Spleen (tissue), 11 donors: ENCODE results near the gene CCDC141. TPM values are rescaled to one million over a fixed set of nuclear protein-coding genes. Genes with fewer than 3 reads are reported as not detected.
"Not testable (repeated sequence)": the region's sequence is repeated elsewhere in the genome, so short reads cannot be mapped to it uniquely, and the experiment has no call there.

Experiments used
- DNase-seq: peaks from one replicate; pipeline ENCODE4 v3.0.0-alpha.2; 2020
- H3K27ac ChIP-seq, 8 donors: fragments of 200-600 bp; sonication (generic) in 7 of 8; 1 replicate in 4 of 8; 2 replicates in 4 of 8; pipeline versions ENCODE4 v1.5.0 to v1.8.0; 2016 to 2021; ENCODE audit warnings: inconsistent platforms in 4 of 8, mild to moderate bottlenecking in 4 of 8, moderate library complexity in 1 of 8
- H3K27me3 ChIP-seq, 7 donors: fragments of 200-600 bp; sonication (generic) in 6 of 7; replicated peaks in 1 of 7; 1 replicate in 4 of 7; 2 replicates in 3 of 7; pipeline versions ENCODE4 v1.5.0 to v1.8.0; 2016 to 2021; ENCODE audit warnings: inconsistent platforms in 3 of 7, mild to moderate bottlenecking in 1 of 7
- H3K36me3 ChIP-seq, 6 donors: fragments of 200-600 bp; sonication (generic) in 5 of 6; 1 replicate in 4 of 6; 2 replicates in 2 of 6; pipeline versions ENCODE4 v1.5.0 to v1.8.0; 2016 to 2021; ENCODE audit warnings: inconsistent platforms in 2 of 6
- H3K4me1 ChIP-seq, 6 donors: fragments of 200-600 bp; sonication (generic) in 5 of 6; 1 replicate in 3 of 6; 2 replicates in 3 of 6; pipeline versions ENCODE4 v1.5.0 to v1.8.0; 2016 to 2021; ENCODE audit warnings: inconsistent platforms in 3 of 6
- H3K4me3 ChIP-seq, 8 donors: fragments of 200-600 bp; sonication (generic) in 7 of 8; 1 replicate in 4 of 8; 2 replicates in 4 of 8; pipeline versions ENCODE4 v1.5.0 to v1.8.0; 2016 to 2021; ENCODE audit warnings: inconsistent platforms in 4 of 8, mild to moderate bottlenecking in 4 of 8, moderate library complexity in 2 of 8
- H3K9me3 ChIP-seq, 8 donors: fragments of 200-600 bp; sonication (generic) in 7 of 8; 1 replicate in 4 of 8; 2 replicates in 4 of 8; pipeline versions ENCODE4 v1.5.0 to v1.8.0; 2016 to 2021; ENCODE audit warnings: inconsistent platforms in 4 of 8
- CTCF ChIP-seq, 11 experiments: fragments of 200-600 bp in 7 of 11; fragments of 450-650 bp in 4 of 11; sonication (generic) in 4 of 11; IDR thresholded peaks in 8 of 11; conservative IDR thresholded peaks in 3 of 11; 1 replicate in 7 of 11; 2 replicates in 4 of 11; pipeline versions ENCODE4 v1.4.0 to v1.8.0; 2016 to 2021; ENCODE audit warnings: antibody characterized with exemption in 11 of 11, inconsistent platforms in 4 of 11, mild to moderate bottlenecking in 1 of 11
- POLR2A ChIP-seq, 3 donors: fragments of 450-650 bp; IDR thresholded peaks; one replicate each; pipeline ENCODE4 v1.5.1; 2017; ENCODE audit warnings: antibody characterized with exemption in 3 of 3, mild to moderate bottlenecking in 1 of 3
- POLR2AphosphoS5 ChIP-seq, 3 donors: sonication (generic); formaldehyde crosslinking; IDR thresholded peaks; one replicate each; pipeline ENCODE4 v1.5.1; 2017; ENCODE audit warnings: antibody characterized with exemption in 3 of 3
- WGBS, 5 donors: extraction: QIAGEN DNeasy Blood & Tissue Kit in 3 of 5; methylation state at CpG; one replicate each; pipeline versions ENCODE4 v1.1.5 to v1.1.7; 2013 to 2018; 5-methylcytosine and 5-hydroxymethylcytosine counted together
- intact Hi-C: fragments of 100-400 bp; cut with DNase I; formaldehyde crosslinking; loops from one replicate; pipeline ENCODE4 v1.15.0; 2023; ENCODE audit warnings: low total_unique reads
- polyA plus RNA-seq, 3 donors: library from polyadenylated mRNA; stranded (reverse); fragments of 200-250 nt; gene quantifications; one replicate each; pipeline ENCODE4 v1.2.1, GENCODE V29; 2013
- total RNA-seq, 7 donors: library from RNA; depleted of rRNA in 3 of 7; stranded (reverse); fragments of >200 nt in 3 of 7; fragmentation: NEBNext Ultra II Directional in 4 of 7; extraction: Animal tissue kit (Norgen Biotek cat#: 25700) in 4 of 7; gene quantifications; one replicate each; pipeline versions ENCODE4 v1.1.0 to v1.2.1, GENCODE V29; 2016 to 2021
- donor health status: healthy with polysubstance abuse.
- donor health status: DM: no; HTN: no; CAD: no; lungs with moderate emphysema.
- donor health status: DM: no; HTN: no; CAD: no.
- donor health status: Bipolar disorder and iron deficiency.
- donor health status: healthy.
- donor health status: DM: no; HTN: no; CAD: no.
- donor health status: DM: yes; HTN: yes; CAD: no.

CCDC141 gene
- total and polyA plus RNA-seq, 10 donors, result 0.29 to 21.3 (median 11.4) TPM

GRCh38 chr2:178994264-178994663, 55.7 kb downstream of the CCDC141 start:
- no peak for DNase-seq
- Histone ChIP-seq H3K27me3 (no peaks in the 10 kb centered on the region), H3K9me3 (peaks cover 0 to 14% (median 8%) of the 10 kb centered on the region in 8 donors), H3K36me3 (no peaks in the 10 kb centered on the region), H3K4me1 (peaks cover 0 to 12% (median 0%) of the 10 kb centered on the region in 6 donors), H3K27ac (no peak overlapping the region), H3K4me3 (no peak overlapping the region)
- WGBS, 5 donors, result 68 to 86% (median 78%) methylated on average over 4 of the region's 4 CpGs
- TF ChIP-seq POLR2AphosphoS5 (IDR thresholded peaks at IDR 0.05) (no peak), CTCF (IDR thresholded peaks at IDR 0.05 in 8 of 11, conservative IDR thresholded peaks at IDR 0.05 in 3 of 11) (no peak), POLR2A (IDR thresholded peaks at IDR 0.05) (no peak)
- intact Hi-C loops, result no loop called here

GRCh38 chr2:178993788-178994187, 56.1 kb downstream of the CCDC141 start:
- Histone ChIP-seq H3K4me3 (no peak overlapping the region), H3K36me3 (no peaks in the 10 kb centered on the region), H3K27me3 (no peaks in the 10 kb centered on the region), H3K27ac (no peak overlapping the region), H3K4me1 (peaks cover 0 to 10% (median 0%) of the 10 kb centered on the region in 6 donors), H3K9me3 (peaks cover 0 to 14% (median 8%) of the 10 kb centered on the region in 8 donors)
- TF ChIP-seq POLR2AphosphoS5 (IDR thresholded peaks at IDR 0.05), result no peak
- TF ChIP-seq POLR2A (IDR thresholded peaks at IDR 0.05), result no peak
- TF ChIP-seq CTCF (IDR thresholded peaks at IDR 0.05 in 8 of 11, conservative IDR thresholded peaks at IDR 0.05 in 3 of 11), result no peak
- intact Hi-C loops, result no loop called here
- WGBS, 5 donors, result 74 to 97% (median 83%) methylated on average over 2 of the region's 2 CpGs
- no peak for DNase-seq

GRCh38 chr2:178992719-178993118, 57.2 kb downstream of the CCDC141 start:
- H3K27me3 ChIP-seq, H3K4me3 ChIP-seq, DNase-seq, H3K4me1 ChIP-seq, H3K36me3 ChIP-seq, H3K27ac ChIP-seq, intact Hi-C loops: not testable (repeated sequence)
- 76 to 91% (median 87%) methylated on average over 3 of the region's 3 CpGs for WGBS, 5 donors
- H3K9me3 ChIP-seq, result peaks cover 0 to 14% (median 8%) of the 10 kb centered on the region in 8 donors

GRCh38 chr2:178990533-178991241, 59.2 kb downstream of the CCDC141 start:
- intact Hi-C loops, result no loop called here
- H3K36me3 ChIP-seq, result no peaks in the 10 kb centered on the region
- 64 to 86% (median 72%) methylated on average over 4 of the region's 4 CpGs for WGBS, 5 donors
- no peaks in the 10 kb centered on the region for H3K27me3 ChIP-seq
- H3K9me3 ChIP-seq, result peaks cover 0 to 14% (median 8%) of the 10 kb centered on the region in 8 donors
- no peak overlapping the region for H3K27ac ChIP-seq
- H3K4me3 ChIP-seq, result no peak overlapping the region
- TF ChIP-seq POLR2AphosphoS5 (IDR thresholded peaks at IDR 0.05), result no peak
- no peak for TF ChIP-seq POLR2A (IDR thresholded peaks at IDR 0.05)
- TF ChIP-seq CTCF (IDR thresholded peaks at IDR 0.05 in 8 of 11, conservative IDR thresholded peaks at IDR 0.05 in 3 of 11), result no peak
- DNase-seq, result no peak
- no peaks in the 10 kb centered on the region for H3K4me1 ChIP-seq

- H3K4me3 ChIP-seq, H3K27ac ChIP-seq, DNase-seq, H3K36me3 ChIP-seq, H3K4me1 ChIP-seq, H3K27me3 ChIP-seq, intact Hi-C loops: not testable (repeated sequence)
- WGBS, 5 donors, result 53 to 100% (median 95%) methylated on average over 1 of the region's 1 CpG
- H3K9me3 ChIP-seq, result peaks cover 0 to 14% (median 6%) of the 10 kb centered on the region in 8 donors
These were observed 60.5 kb downstream of the CCDC141 start for GRCh38 chr2:178989424-178989823.

- H3K9me3 ChIP-seq, H3K27me3 ChIP-seq, DNase-seq, H3K4me1 ChIP-seq, intact Hi-C loops, H3K27ac ChIP-seq, H3K4me3 ChIP-seq, H3K36me3 ChIP-seq: not testable (repeated sequence)
- 87 to 98% (median 93%) methylated on average over 6 to 10 of the region's 10 CpGs for WGBS, 5 donors
These were observed 67.3 kb downstream of the CCDC141 start for GRCh38 chr2:178982652-178983051.
